Thyroid gland (tissue), 4 donors: ENCODE measurements around the gene ALKAL2. TPM values are rescaled to one million over a fixed set of nuclear protein-coding genes. Genes with fewer than 3 reads are reported as not detected.

Experiments
- DNase-seq, 2 donors: peaks; one replicate each; pipeline ENCODE4 v3.0.0-alpha.2; 2019
- H3K27ac ChIP-seq, 3 donors: fragments of 200-600 bp; sonication (generic); 1 replicate in 2 of 3; 2 replicates in 1 of 3; pipeline ENCODE4 v1.5.1; 2016 to 2019; ENCODE audit warnings: mild to moderate bottlenecking in 1 of 3, moderate library complexity in 1 of 3
- H3K27me3 ChIP-seq: fragments of 200-600 bp; sonication (generic); one replicate; pipeline ENCODE4 v1.5.1; 2019
- H3K36me3 ChIP-seq, 2 donors: fragments of 200-600 bp; sonication (generic); one replicate each; pipeline ENCODE4 v1.5.1; 2016 to 2019
- H3K4me1 ChIP-seq, 2 donors: fragments of 200-600 bp; sonication (generic); one replicate each; pipeline ENCODE4 v1.5.1; 2017 to 2019
- H3K4me3 ChIP-seq, 3 donors: fragments of 200-600 bp; sonication (generic); replicated peaks in 1 of 3; 1 replicate in 2 of 3; 2 replicates in 1 of 3; pipeline ENCODE4 v1.5.1; 2016; ENCODE audit warnings: mild to moderate bottlenecking in 1 of 3
- H3K9me3 ChIP-seq: fragments of 200-600 bp; sonication (generic); one replicate; pipeline ENCODE4 v1.5.1; 2017
- POLR2A ChIP-seq, 2 donors: fragments of 450-650 bp; IDR thresholded peaks; one replicate each; pipeline ENCODE4 v1.6.1; 2017; ENCODE audit warnings: antibody characterized with exemption in 2 of 2, mild to moderate bottlenecking in 2 of 2, moderate library complexity in 1 of 2
- WGBS, 2 donors: methylation state at CpG; one replicate each; pipeline ENCODE4 v1.1.5; 2017; 5-methylcytosine and 5-hydroxymethylcytosine counted together
- intact Hi-C: fragments of 100-400 bp; cut with DNase I; formaldehyde crosslinking; loops from one replicate; pipeline ENCODE4 v1.15.1; 2023
- total RNA-seq, 4 donors: library from RNA; depleted of rRNA; stranded (reverse); fragments of >200 nt; gene quantifications; one replicate each; pipeline ENCODE4 v1.2.3, GENCODE V29; 2016
- TF ChIP-seq, protein P1 (sequence below), 6 experiments: fragments of 200-600 bp in 3 of 6; fragments of 450-650 bp in 3 of 6; sonication (generic) in 3 of 6; IDR thresholded peaks; one replicate each; pipeline ENCODE4 v1.5.1; 2016 to 2019; ENCODE audit warnings: antibody characterized with exemption in 6 of 6, mild to moderate bottlenecking in 2 of 6, inconsistent platforms in 1 of 6, moderate library complexity in 1 of 6

ALKAL2 gene
- total RNA-seq, 4 donors from 2014 or later, result 1.3 to 9.8 (median 7.3) TPM

DNA sequence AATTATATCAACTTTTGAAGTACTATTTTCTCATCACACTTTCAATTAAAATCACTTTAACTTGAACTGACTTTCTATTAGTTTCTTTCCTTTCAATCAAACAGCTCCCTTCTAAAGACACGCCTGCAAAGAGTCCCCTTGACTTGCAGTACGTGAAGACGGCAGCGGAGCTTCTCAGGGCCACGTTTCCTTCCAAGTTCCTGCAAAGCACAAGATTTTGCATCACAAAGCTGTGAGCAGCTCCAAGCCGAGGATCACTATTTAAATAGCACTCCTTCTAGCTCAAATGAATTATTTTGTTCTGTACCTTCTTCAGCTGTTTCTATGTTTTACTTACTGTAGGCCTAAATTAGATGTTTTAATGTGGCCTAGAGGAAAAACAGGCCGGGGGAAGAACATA is 54.9 kb downstream of the ALKAL2 start:
- no peaks in the 10 kb centered on the region for H3K9me3 ChIP-seq
- no peak for TF ChIP-seq POLR2A (IDR thresholded peaks at IDR 0.05)
- TF ChIP-seq, protein P1, sequence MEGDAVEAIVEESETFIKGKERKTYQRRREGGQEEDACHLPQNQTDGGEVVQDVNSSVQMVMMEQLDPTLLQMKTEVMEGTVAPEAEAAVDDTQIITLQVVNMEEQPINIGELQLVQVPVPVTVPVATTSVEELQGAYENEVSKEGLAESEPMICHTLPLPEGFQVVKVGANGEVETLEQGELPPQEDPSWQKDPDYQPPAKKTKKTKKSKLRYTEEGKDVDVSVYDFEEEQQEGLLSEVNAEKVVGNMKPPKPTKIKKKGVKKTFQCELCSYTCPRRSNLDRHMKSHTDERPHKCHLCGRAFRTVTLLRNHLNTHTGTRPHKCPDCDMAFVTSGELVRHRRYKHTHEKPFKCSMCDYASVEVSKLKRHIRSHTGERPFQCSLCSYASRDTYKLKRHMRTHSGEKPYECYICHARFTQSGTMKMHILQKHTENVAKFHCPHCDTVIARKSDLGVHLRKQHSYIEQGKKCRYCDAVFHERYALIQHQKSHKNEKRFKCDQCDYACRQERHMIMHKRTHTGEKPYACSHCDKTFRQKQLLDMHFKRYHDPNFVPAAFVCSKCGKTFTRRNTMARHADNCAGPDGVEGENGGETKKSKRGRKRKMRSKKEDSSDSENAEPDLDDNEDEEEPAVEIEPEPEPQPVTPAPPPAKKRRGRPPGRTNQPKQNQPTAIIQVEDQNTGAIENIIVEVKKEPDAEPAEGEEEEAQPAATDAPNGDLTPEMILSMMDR (IDR thresholded peaks at IDR 0.05), result no peak
- H3K4me1 ChIP-seq, result no peaks in the 10 kb centered on the region
- 90 to 91% methylated on average over 7 of the region's 7 CpGs for WGBS, 2 donors
- DNase-seq, result no peak
- H3K36me3 ChIP-seq, result peaks cover 4 to 13% of the 10 kb centered on the region in 2 donors
- no peak overlapping the region for H3K27ac ChIP-seq
- no peaks in the 10 kb centered on the region for H3K27me3 ChIP-seq
- intact Hi-C loops, result no loop called here
- no peak overlapping the region for H3K4me3 ChIP-seq

DNA sequence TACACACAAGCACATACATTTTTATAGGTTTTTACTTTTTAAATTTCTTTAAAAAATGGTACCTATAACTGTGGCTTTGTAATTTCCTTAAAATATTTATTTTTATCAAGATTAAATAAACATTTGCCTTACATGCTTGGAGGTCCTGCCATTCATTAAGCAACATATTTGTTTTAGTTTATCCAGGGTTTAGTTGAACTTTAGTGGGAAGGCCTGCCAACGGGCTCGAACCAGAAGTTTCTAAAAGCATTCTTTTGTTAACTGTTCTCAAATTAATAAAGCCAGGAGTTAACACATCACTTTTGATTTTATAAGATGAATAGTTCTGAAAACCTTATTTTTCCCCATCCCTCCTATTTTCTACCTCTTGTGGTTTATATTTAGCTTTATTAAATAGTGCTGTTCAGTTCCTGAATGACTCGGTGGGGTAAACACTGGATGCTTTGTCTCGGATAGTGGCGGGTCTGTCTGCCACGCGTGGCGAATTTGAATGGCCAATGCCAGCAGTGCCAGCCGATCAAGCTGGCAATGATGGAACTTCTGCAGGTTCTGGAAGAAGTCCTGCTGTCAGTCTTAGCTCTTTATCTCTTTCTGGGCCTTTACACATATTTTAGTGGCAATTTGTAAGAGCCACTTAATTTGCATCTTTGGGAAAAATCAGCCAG is 56.2 kb downstream of the ALKAL2 start:
- intact Hi-C loops, result no loop called here
- TF ChIP-seq POLR2A (IDR thresholded peaks at IDR 0.05), result no peak
- TF ChIP-seq, protein P1 (IDR thresholded peaks at IDR 0.05), result no peak
- no peaks in the 10 kb centered on the region for H3K9me3 ChIP-seq
- H3K27ac ChIP-seq, result no peak overlapping the region
- peaks cover 4 to 13% of the 10 kb centered on the region in 2 donors for H3K36me3 ChIP-seq
- WGBS, 2 donors, result 89 to 91% methylated on average over 9 of the region's 9 CpGs
- no peaks in the 10 kb centered on the region for H3K4me1 ChIP-seq
- H3K4me3 ChIP-seq, result no peak overlapping the region
- no peak for DNase-seq
- H3K27me3 ChIP-seq, result no peaks in the 10 kb centered on the region

Other genes with a start within 250 kb of the ALKAL2 start
- gene FAM110C, start 241.6 kb downstream of the ALKAL2 start, total RNA-seq, result 10 to 100 TPM; 10.0 to 23.8 (median 13.0) TPM
- gene SH3YL1, start 24.1 kb downstream of the ALKAL2 start, total RNA-seq, result 100 to 1,000 TPM in 1 of 4 donors, 10 to 100 TPM in 3; 76.5 to 128 (median 85.1) TPM
- 100 to 1,000 TPM; 117 to 136 (median 128) TPM for gene ACP1, start 23.1 kb downstream of the ALKAL2 start, total RNA-seq